ENCODE data around the gene POLR2L. TPM values are rescaled to one million over a fixed set of nuclear protein-coding genes. Genes with fewer than 3 reads are reported as not detected.

POLR2L gene
- total RNA-seq, 2 donors from 2014 or later = 41.2 to 106 TPM

DNA sequence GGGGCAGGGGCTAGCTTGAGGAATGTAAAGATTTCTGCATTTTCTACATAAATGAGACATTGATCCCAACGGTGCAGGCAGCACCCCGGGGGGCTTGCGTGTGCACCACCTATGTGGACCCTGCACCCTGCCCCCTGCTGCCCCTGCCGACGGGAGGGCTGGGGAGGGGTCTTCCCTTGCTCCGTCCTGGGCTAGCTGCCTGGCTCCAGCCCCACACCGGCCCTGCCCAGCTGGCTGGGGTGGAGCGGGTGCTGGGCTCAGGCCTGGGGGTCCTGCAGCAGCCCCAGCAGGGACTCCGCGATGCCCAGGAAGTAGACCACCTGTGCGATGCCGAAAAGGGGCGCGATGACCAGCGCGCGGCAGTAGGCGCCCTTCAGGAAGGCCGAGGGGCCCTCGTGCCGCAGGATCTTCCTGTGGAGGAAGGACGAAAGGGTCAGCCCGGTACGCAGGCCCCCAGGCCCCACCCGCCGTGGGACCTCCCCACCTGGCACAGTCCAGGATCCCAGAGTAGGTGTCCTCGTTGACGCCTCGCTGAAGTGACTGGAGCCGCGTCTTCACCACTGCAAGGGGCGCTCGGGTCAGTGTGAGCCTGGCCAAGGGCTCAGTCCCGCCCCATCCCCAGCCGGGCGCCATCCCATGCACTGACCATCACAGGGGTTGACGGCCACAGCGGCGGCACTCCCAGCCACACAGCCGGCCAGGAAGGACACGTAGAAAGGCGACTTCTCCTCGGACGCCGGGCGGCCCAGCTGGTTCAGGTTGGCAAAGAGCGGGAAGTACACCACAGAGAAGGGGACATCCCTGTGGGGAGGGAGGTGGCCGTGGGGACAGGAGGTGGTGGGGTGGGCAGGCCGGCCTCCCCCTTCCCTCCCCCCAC, 50.4 kb downstream of the POLR2L start:
- no peak for ATAC-seq (replicated peaks)
- Mint-ChIP-seq H3K4me1 (peaks cover 4% of the 10 kb centered on the region), H3K4me3 (no peak overlapping the region), H3K36me3 (ENCODE audit: low read depth) (peaks cover 25% of the 10 kb centered on the region), H3K9me3 (no peaks in the 10 kb centered on the region), H3K27ac (no peak overlapping the region), H3K27me3 (no peaks in the 10 kb centered on the region)

GRCh38 chr11:790721-791564, 51.4 kb downstream of the POLR2L start:
- peaks cover 21% of the 10 kb centered on the region for H3K36me3 Mint-ChIP-seq (ENCODE audit: low read depth)
- no peak for ATAC-seq (replicated peaks)
- no peak overlapping the region for H3K4me3 Mint-ChIP-seq
- no peaks in the 10 kb centered on the region for H3K27me3 Mint-ChIP-seq
- H3K4me1 Mint-ChIP-seq = no peaks in the 10 kb centered on the region
- no peaks in the 10 kb centered on the region for H3K9me3 Mint-ChIP-seq
- no peak overlapping the region for H3K27ac Mint-ChIP-seq

DNA sequence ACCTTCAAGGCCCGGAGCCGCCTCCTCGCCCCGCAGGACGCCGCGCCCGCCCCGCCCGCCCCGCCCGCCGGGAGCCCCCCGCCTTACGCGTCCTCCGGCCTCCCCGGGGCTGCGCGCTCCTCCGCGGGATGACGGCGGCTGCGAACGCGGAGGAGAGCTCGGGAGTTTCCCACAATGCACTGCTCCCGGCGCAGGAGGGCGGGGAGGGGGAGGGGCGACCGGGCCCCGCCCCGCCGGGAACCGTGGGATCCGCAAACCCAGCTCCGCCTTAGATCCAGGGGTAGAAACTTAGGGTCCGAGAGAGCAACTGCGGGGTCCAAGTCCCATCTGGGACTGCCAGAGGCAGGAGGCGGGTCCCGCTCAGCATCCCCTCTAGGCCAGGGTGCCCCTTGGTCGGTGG, 52.4 kb downstream of the POLR2L start, which contains the start of gene CEND1:
TSS of gene CEND1 (minus strand) at position 148 of the 400 bp plus-strand sequence. CDS start 1,514 bp downstream, outside the sequence.
- H3K27me3 Mint-ChIP-seq = no peaks in the 10 kb centered on the region
- H3K9me3 Mint-ChIP-seq = no peaks in the 10 kb centered on the region
- no peak within 1 kb of the TSS for H3K4me3 Mint-ChIP-seq
- H3K4me1 Mint-ChIP-seq = no peaks in the 10 kb centered on the region
- peak; percentile 75 for ATAC-seq (replicated peaks)
- H3K27ac Mint-ChIP-seq = no peak within 1 kb of the TSS
- H3K36me3 Mint-ChIP-seq (ENCODE audit: low read depth) = peaks cover 18% of the 10 kb centered on the region

Other genes starting within 250 kb of the POLR2L start
- gene IRF7, start 226.6 kb downstream of the POLR2L start, total RNA-seq = 10 to 100 TPM; 14.7 to 25.8 TPM
- gene CDHR5, start 217.6 kb downstream of the POLR2L start, total RNA-seq = not detected
- not detected for gene SCT, start 215.3 kb downstream of the POLR2L start, total RNA-seq
- 1 to 10 TPM in 1 of 2 donors, under 1 TPM in 1; 0.48 to 3.8 TPM for gene DRD4, start 205.3 kb downstream of the POLR2L start, total RNA-seq
- gene DEAF1, start 147.3 kb downstream of the POLR2L start, total RNA-seq = 10 to 100 TPM; 43.2 to 56.0 TPM
- gene TMEM80, start 146.7 kb downstream of the POLR2L start, total RNA-seq = 10 to 100 TPM; 11.7 to 14.6 TPM
- gene EPS8L2, start 136.3 kb downstream of the POLR2L start, total RNA-seq = 10 to 100 TPM; 23.6 to 34.6 TPM
- 100 to 1,000 TPM; 131 to 255 TPM for gene TALDO1, start 95.1 kb downstream of the POLR2L start, total RNA-seq
- 10 to 100 TPM; 42.3 to 60.9 TPM for gene GATD1, start 65.0 kb downstream of the POLR2L start, total RNA-seq
- 1 to 10 TPM; 1.2 to 3.9 TPM for gene CEND1, start 52.4 kb downstream of the POLR2L start, total RNA-seq
- 10 to 100 TPM; 27.9 to 62.2 TPM for gene SLC25A22, start 44.2 kb downstream of the POLR2L start, total RNA-seq
- 10 to 100 TPM; 35.8 to 43.8 TPM for gene PIDD1, start 37.3 kb downstream of the POLR2L start, total RNA-seq
- 1,000 to 10,000 TPM; 2,744 to 3,086 TPM for gene RPLP2, start 32.6 kb downstream of the POLR2L start, total RNA-seq
- 10 to 100 TPM; 36.8 to 39.3 TPM for gene PNPLA2, start 23.6 kb downstream of the POLR2L start, total RNA-seq
- 1 to 10 TPM; 1.4 to 1.9 TPM for gene CRACR2B, start 14.6 kb downstream of the POLR2L start, total RNA-seq
- gene CD151, start 9.6 kb downstream of the POLR2L start, total RNA-seq = 10 to 100 TPM; 61.5 to 74.6 TPM
- 10 to 100 TPM in 1 of 2 donors, 1 to 10 TPM in 1; 6.0 to 11.2 TPM for gene TSPAN4, start 323 bp upstream of the POLR2L start, total RNA-seq
- gene CHID1, start 68.3 kb upstream of the POLR2L start, total RNA-seq = 10 to 100 TPM; 71.9 to 72.6 TPM
- gene AP2A2, start 83.3 kb upstream of the POLR2L start, total RNA-seq = 10 to 100 TPM; 69.1 to 76.2 TPM
- gene MUC6, start 194.2 kb upstream of the POLR2L start, total RNA-seq = not detected
- not detected for gene MUC2, start 232.3 kb upstream of the POLR2L start, total RNA-seq